ENCODE data around the gene ST8SIA4.

Gene ST8SIA4

GRCh38 chr5:100896054-100896453, 7.0 kb downstream of the ST8SIA4 start:
- no peaks in the 10 kb centered on the region; the same call in 1 of the 2 replicates for H3F3A ChIP-seq (ENCODE audit: insufficient read depth, low read length)
- no peak for TF ChIP-seq CTCF (IDR thresholded peaks at IDR 0.05; ENCODE audit: low read length)
- TF ChIP-seq EZH2 (IDR thresholded peaks at IDR 0.05; ENCODE audit: borderline replicate concordance, low read length) = no peak
- no peaks in the 10 kb centered on the region for H3K9me3 ChIP-seq (ENCODE audit: low read length)
- H3K27ac ChIP-seq (ENCODE audit: low read depth, low read length, poor library complexity, severe bottlenecking) = no peak overlapping the region
- H4K20me1 ChIP-seq (ENCODE audit: insufficient read depth, low read length) = no peaks in the 10 kb centered on the region
- no peaks in the 10 kb centered on the region for H3K27me3 ChIP-seq (ENCODE audit: insufficient read depth, low read length)
- H3K4me3 ChIP-seq (ENCODE audit: low read depth, low read length, poor library complexity, severe bottlenecking) = no peak overlapping the region
- H2AFZ ChIP-seq (ENCODE audit: low read length) = no peak overlapping the region
- H3K36me3 ChIP-seq (ENCODE audit: insufficient read depth, low read length) = peaks cover 38% of the 10 kb centered on the region
- H3K4me2 ChIP-seq (ENCODE audit: low read length) = no peak overlapping the region
- H3K79me2 ChIP-seq (ENCODE audit: insufficient read depth, low read length) = peaks cover 20% of the 10 kb centered on the region; the same call in 1 of the 2 replicates
- H3K9me2 ChIP-seq (ENCODE audit: low read depth, low read length) = no peaks in the 10 kb centered on the region
- peaks cover 39% of the 10 kb centered on the region for H3K4me1 ChIP-seq (ENCODE audit: insufficient read depth, low read length, severe bottlenecking)
- H3K9ac ChIP-seq (ENCODE audit: low read length) = no peak overlapping the region

GRCh38 chr5:100890461-100891008, 12.5 kb downstream of the ST8SIA4 start:
- TF ChIP-seq CTCF (IDR thresholded peaks at IDR 0.05; ENCODE audit: low read length) (no peak), EZH2 (IDR thresholded peaks at IDR 0.05; ENCODE audit: borderline replicate concordance, low read length) (no peak)
- Histone ChIP-seq H3F3A (ENCODE audit: insufficient read depth, low read length) (no peaks in the 10 kb centered on the region; the same call in 1 of the 2 replicates), H3K27ac (ENCODE audit: low read depth, low read length, poor library complexity, severe bottlenecking) (peak overlapping the region; percentile 87), H4K20me1 (ENCODE audit: insufficient read depth, low read length) (no peaks in the 10 kb centered on the region), H3K27me3 (ENCODE audit: insufficient read depth, low read length) (no peaks in the 10 kb centered on the region), H3K79me2 (ENCODE audit: insufficient read depth, low read length) (0 out of 2 replicates have a peak, but pooled peaks cover 5% of the 10 kb centered on the region), H3K9me2 (ENCODE audit: low read depth, low read length) (no peaks in the 10 kb centered on the region), H3K9ac (ENCODE audit: low read length) (peak overlapping the region; percentile 65), H2AFZ (ENCODE audit: low read length) (peak overlapping the region; percentile 56), H3K36me3 (ENCODE audit: insufficient read depth, low read length) (peaks cover 37% of the 10 kb centered on the region), H3K4me1 (ENCODE audit: insufficient read depth, low read length, severe bottlenecking) (peaks cover 50% of the 10 kb centered on the region), H3K4me3 (ENCODE audit: low read depth, low read length, poor library complexity, severe bottlenecking) (peak overlapping the region; percentile 39), H3K9me3 (ENCODE audit: low read length) (no peaks in the 10 kb centered on the region), H3K4me2 (ENCODE audit: low read length) (peak overlapping the region; percentile 71)

- Histone ChIP-seq H2AFZ (ENCODE audit: low read length) (no peak overlapping the region), H3K9me2 (ENCODE audit: low read depth, low read length) (no peaks in the 10 kb centered on the region), H4K20me1 (ENCODE audit: insufficient read depth, low read length) (no peaks in the 10 kb centered on the region), H3K79me2 (ENCODE audit: insufficient read depth, low read length) (no peaks in the 10 kb centered on the region), H3K27ac (ENCODE audit: low read depth, low read length, poor library complexity, severe bottlenecking) (peak overlapping the region; percentile 87), H3K9me3 (ENCODE audit: low read length) (no peaks in the 10 kb centered on the region), H3K36me3 (ENCODE audit: insufficient read depth, low read length) (peaks cover 34% of the 10 kb centered on the region), H3K4me1 (ENCODE audit: insufficient read depth, low read length, severe bottlenecking) (peaks cover 50% of the 10 kb centered on the region), H3K4me2 (ENCODE audit: low read length) (peak overlapping the region; percentile 71), H3F3A (ENCODE audit: insufficient read depth, low read length) (no peaks in the 10 kb centered on the region; the same call in 1 of the 2 replicates), H3K4me3 (ENCODE audit: low read depth, low read length, poor library complexity, severe bottlenecking) (peak overlapping the region; percentile 39), H3K9ac (ENCODE audit: low read length) (peak overlapping the region; percentile 65), H3K27me3 (ENCODE audit: insufficient read depth, low read length) (no peaks in the 10 kb centered on the region)
- TF ChIP-seq EZH2 (IDR thresholded peaks at IDR 0.05; ENCODE audit: borderline replicate concordance, low read length) (no peak), CTCF (IDR thresholded peaks at IDR 0.05; ENCODE audit: low read length) (no peak)
These were observed 13.2 kb downstream of the ST8SIA4 start for GRCh38 chr5:100889896-100890295.

All from OCI-LY1 (cell line).